Measurements from ENCODE around the gene UNC5C. TPM values are rescaled to one million over a fixed set of nuclear protein-coding genes. Genes with fewer than 3 reads are reported as not detected.
"Not testable (repeated sequence)": the region's sequence is repeated elsewhere in the genome, so short reads cannot be mapped to it uniquely, and the experiment has no call there.

UNC5C gene
- total RNA-seq, 1 experiment from 2014 or later = 0.11 TPM

GRCh38 chr4:95181996-95182306 is 366.8 kb downstream of the UNC5C start:
- no peak for DNase-seq (ENCODE audit: low read depth)

GRCh38 chr4:95181243-95181995 is 367.4 kb downstream of the UNC5C start:
- peak; percentile 78 for DNase-seq (ENCODE audit: low read depth)

- DNase-seq (ENCODE audit: low read depth) = no peak
Measured at GRCh38 chr4:95180531-95181242, 368.1 kb downstream of the UNC5C start.

- DNase-seq (ENCODE audit: low read depth) = no peak
Measured at GRCh38 chr4:95178938-95179337, 369.8 kb downstream of the UNC5C start.

GRCh38 chr4:95171377-95171776 is 377.4 kb downstream of the UNC5C start:
- DNase-seq (ENCODE audit: low read depth) = not testable (repeated sequence)

GRCh38 chr4:95170176-95170575 is 378.6 kb downstream of the UNC5C start:
- DNase-seq (ENCODE audit: low read depth) = no peak

GRCh38 chr4:95167805-95168204 is 381.0 kb downstream of the UNC5C start:
- no peak for DNase-seq (ENCODE audit: low read depth)

- peak; percentile 53 for DNase-seq (ENCODE audit: low read depth)
Measured at GRCh38 chr4:95165926-95166524, 382.7 kb downstream of the UNC5C start.

GRCh38 chr4:95162867-95163266 is 385.9 kb downstream of the UNC5C start:
- DNase-seq (ENCODE audit: low read depth) = no peak

- DNase-seq (ENCODE audit: low read depth) = no peak
Measured at GRCh38 chr4:95161781-95162469, 386.8 kb downstream of the UNC5C start.

- DNase-seq (ENCODE audit: low read depth) = no peak
Measured at GRCh38 chr4:95159384-95159783, 389.4 kb downstream of the UNC5C start.

GRCh38 chr4:95158626-95159025 is 390.1 kb downstream of the UNC5C start:
- no peak for DNase-seq (ENCODE audit: low read depth)

- no peak for DNase-seq (ENCODE audit: low read depth)
Measured at GRCh38 chr4:95158045-95158444, 390.7 kb downstream of the UNC5C start.

GRCh38 chr4:95157596-95157995 is 391.2 kb downstream of the UNC5C start:
- no peak for DNase-seq (ENCODE audit: low read depth)

GRCh38 chr4:95156452-95156765 is 392.4 kb downstream of the UNC5C start:
- DNase-seq (ENCODE audit: low read depth) = no peak

GRCh38 chr4:95155759-95156451 is 392.9 kb downstream of the UNC5C start:
- DNase-seq (ENCODE audit: low read depth) = peak; percentile 60

GRCh38 chr4:95153182-95153581 is 395.6 kb downstream of the UNC5C start:
- DNase-seq (ENCODE audit: low read depth) = no peak

- no peak for DNase-seq (ENCODE audit: low read depth)
Measured at GRCh38 chr4:95151255-95151654, 397.5 kb downstream of the UNC5C start.

GRCh38 chr4:95142932-95143331 is 405.8 kb downstream of the UNC5C start:
- DNase-seq (ENCODE audit: low read depth) = no peak

GRCh38 chr4:95141361-95141760 is 407.4 kb downstream of the UNC5C start:
- peak; percentile 33 for DNase-seq (ENCODE audit: low read depth)

- DNase-seq (ENCODE audit: low read depth) = not testable (repeated sequence)
Measured at GRCh38 chr4:95139424-95139823, 409.3 kb downstream of the UNC5C start.

- not testable (repeated sequence) for DNase-seq (ENCODE audit: low read depth)
Measured at GRCh38 chr4:95134016-95134415, 414.8 kb downstream of the UNC5C start.
